WTC11 (cell line): Measurements from ENCODE around the gene MTMR8. TPM values are rescaled to one million over a fixed set of nuclear protein-coding genes. Genes with fewer than 3 reads are reported as not detected.

Source experiments
- ATAC-seq: fragments of 200-7000 bp; cut with Tn5 transposase; 2 replicates; pipeline ENCODE4 v1.10.0; 2021; ENCODE audit warnings: mild to moderate bottlenecking, moderate library complexity
- CTCF ChIA-PET: fragments of 300-600 bp; sonication (Branson Sonifier 250); formaldehyde crosslinking; loops from one replicate; lab custom pipeline; 2021; ENCODE audit warnings: antibody characterized with exemption; lab: Charles Lee
- POLR2A ChIA-PET: fragments of 350-600 bp; sonication (Branson Sonifier 250); formaldehyde crosslinking; loops from one replicate; lab custom pipeline; 2021; ENCODE audit warnings: antibody characterized with exemption; lab: Charles Lee
- DNase-seq: peaks from one replicate; pipeline ENCODE4 v3.0.0; 2021; ENCODE audit warnings: low spot score
- H3K27ac Mint-ChIP-seq: 2 replicates; pipeline ENCODE4 v1.8.0; 2021; ENCODE audit warnings: mixed read lengths
- H3K27me3 Mint-ChIP-seq: 2 replicates; pipeline ENCODE4 v1.8.0; 2021; ENCODE audit warnings: low read depth, mild to moderate bottlenecking, moderate library complexity, mixed read lengths
- H3K36me3 Mint-ChIP-seq: 2 replicates; pipeline ENCODE4 v1.8.0; 2021; ENCODE audit warnings: mixed read lengths
- H3K4me1 Mint-ChIP-seq: 2 replicates; pipeline ENCODE4 v1.8.0; 2022; ENCODE audit warnings: mixed read lengths
- H3K4me3 Mint-ChIP-seq: 2 replicates; pipeline ENCODE4 v1.8.0; 2021; ENCODE audit warnings: mild to moderate bottlenecking, moderate library complexity, mixed read lengths
- H3K9me3 Mint-ChIP-seq: 2 replicates; pipeline ENCODE4 v1.8.0; 2021; ENCODE audit warnings: mixed read lengths
- ATF3 ChIP-seq: sonication (generic); formaldehyde crosslinking; conservative IDR thresholded peaks from 2 replicates; pipeline ENCODE4 v1.8.1; 2022; ENCODE audit warnings: mild to moderate bottlenecking, missing genetic modification reagents
- CREB1 ChIP-seq: sonication (generic); formaldehyde crosslinking; IDR thresholded peaks from 2 replicates; pipeline ENCODE4 v1.8.0; 2023; ENCODE audit warnings: mild to moderate bottlenecking, missing genetic modification reagents
- CTCF ChIP-seq: fragments of 200-600 bp; IDR thresholded peaks from 2 replicates; pipeline ENCODE4 v1.8.0; 2022; ENCODE audit warnings: antibody characterized with exemption
- E2F4 ChIP-seq: sonication (generic); formaldehyde crosslinking; IDR thresholded peaks from 2 replicates; pipeline ENCODE4 v1.8.1; 2022; ENCODE audit warnings: low read depth, mild to moderate bottlenecking, moderate library complexity, missing genetic modification reagents, borderline replicate concordance
- ELF4 ChIP-seq: sonication (generic); formaldehyde crosslinking; IDR thresholded peaks from 2 replicates; pipeline ENCODE4 v1.8.1; 2022; ENCODE audit warnings: low read depth, mild to moderate bottlenecking, moderate library complexity, missing genetic modification reagents
- ESRRA ChIP-seq: sonication (generic); formaldehyde crosslinking; IDR thresholded peaks from 2 replicates; pipeline ENCODE4 v1.8.1; 2022; ENCODE audit warnings: mild to moderate bottlenecking, missing genetic modification reagents, borderline replicate concordance
- ETV6 ChIP-seq: sonication (generic); formaldehyde crosslinking; IDR thresholded peaks from 2 replicates; pipeline ENCODE4 v1.8.1; 2022; ENCODE audit warnings: mild to moderate bottlenecking, missing genetic modification reagents
- FOXJ3 ChIP-seq: sonication (generic); formaldehyde crosslinking; IDR thresholded peaks from 2 replicates; pipeline ENCODE4 v1.9.0; 2021; ENCODE audit warnings: missing genetic modification reagents, mild to moderate bottlenecking, borderline replicate concordance
- FOXK1 ChIP-seq: sonication (generic); formaldehyde crosslinking; IDR thresholded peaks from 2 replicates; pipeline ENCODE4 v1.8.0; 2022; ENCODE audit warnings: mild to moderate bottlenecking, moderate library complexity, missing genetic modification reagents
- FOXP1 ChIP-seq: sonication (generic); formaldehyde crosslinking; IDR thresholded peaks from 2 replicates; pipeline ENCODE4 v1.8.0; 2022; ENCODE audit warnings: missing genetic modification reagents, mild to moderate bottlenecking, moderate library complexity, borderline replicate concordance
- GTF2I ChIP-seq: fragments of 250-450 bp; sonication (Bioruptor Pico); conservative IDR thresholded peaks from 2 replicates; pipeline ENCODE4 v1.4.0; 2021; ENCODE audit warnings: mild to moderate bottlenecking
- HMGA2 ChIP-seq: fragments of 250-450 bp; sonication (Bioruptor Pico); IDR thresholded peaks from 2 replicates; pipeline ENCODE4 v1.4.0; 2021; ENCODE audit warnings: mild to moderate bottlenecking, moderate library complexity
- JAZF1 ChIP-seq: fragments of 250-450 bp; sonication (Bioruptor Pico); IDR thresholded peaks from 2 replicates; pipeline ENCODE4 v1.9.0; 2021; ENCODE audit warnings: moderate library complexity, mild to moderate bottlenecking, inconsistent platforms
- MYBL2 ChIP-seq: sonication (generic); formaldehyde crosslinking; IDR thresholded peaks from 2 replicates; pipeline ENCODE4 v1.8.1; 2023; ENCODE audit warnings: mild to moderate bottlenecking, moderate library complexity, missing genetic modification reagents
- PREB ChIP-seq: sonication (generic); formaldehyde crosslinking; IDR thresholded peaks from 2 replicates; pipeline ENCODE4 v1.8.1; 2022; ENCODE audit warnings: mild to moderate bottlenecking, missing genetic modification reagents, moderate library complexity, borderline replicate concordance
- RORB ChIP-seq: fragments of 250-450 bp; sonication (Bioruptor Pico); IDR thresholded peaks from 2 replicates; pipeline ENCODE4 v1.9.0; 2021; ENCODE audit warnings: mild to moderate bottlenecking
- SOX15 ChIP-seq: fragments of 250-450 bp; sonication (Bioruptor Pico); IDR thresholded peaks from 2 replicates; pipeline ENCODE4 v1.9.0; 2021; ENCODE audit warnings: mild to moderate bottlenecking
- TCF7 ChIP-seq: sonication (generic); formaldehyde crosslinking; IDR thresholded peaks from 2 replicates; pipeline ENCODE4 v1.8.0; 2022; ENCODE audit warnings: mild to moderate bottlenecking, low read depth, missing genetic modification reagents, moderate library complexity
- TEAD4 ChIP-seq: sonication (generic); formaldehyde crosslinking; IDR thresholded peaks from 2 replicates; pipeline ENCODE4 v1.8.0; 2022; ENCODE audit warnings: mild to moderate bottlenecking, missing genetic modification reagents
- ZNF121 ChIP-seq: sonication (generic); formaldehyde crosslinking; IDR thresholded peaks from 2 replicates; pipeline ENCODE4 v1.8.0; 2023; ENCODE audit warnings: missing genetic modification reagents
- ZNF396 ChIP-seq: fragments of 250-450 bp; sonication (Bioruptor Pico); IDR thresholded peaks from 2 replicates; pipeline ENCODE4 v1.8.0; 2021; ENCODE audit warnings: mild to moderate bottlenecking, moderate library complexity, borderline replicate concordance
- ZNF416 ChIP-seq: fragments of 250-450 bp; sonication (Bioruptor Pico); IDR thresholded peaks from 2 replicates; pipeline ENCODE4 v1.9.0; 2021; ENCODE audit warnings: mild to moderate bottlenecking, inconsistent platforms
- ZNF423 ChIP-seq: fragments of 250-450 bp; sonication (Bioruptor Pico); IDR thresholded peaks from 2 replicates; pipeline ENCODE4 v2.1.2; 2022; ENCODE audit warnings: mild to moderate bottlenecking, moderate library complexity
- ZNF671 ChIP-seq: fragments of 250-450 bp; sonication (Bioruptor Pico); IDR thresholded peaks from 2 replicates; pipeline ENCODE4 v1.8.0; 2021; ENCODE audit warnings: mild to moderate bottlenecking
- total RNA-seq: library from RNA; stranded (reverse); gene quantifications from 3 replicates; pipeline ENCODE4 v1.2.3, GENCODE V29; 2021
- TF ChIP-seq, protein P1 (sequence below): sonication (generic); formaldehyde crosslinking; IDR thresholded peaks from 2 replicates; pipeline ENCODE4 v1.8.1; 2023; ENCODE audit warnings: mild to moderate bottlenecking, missing genetic modification reagents, borderline replicate concordance
- TF ChIP-seq, protein P2 (sequence below): fragments of 250-450 bp; sonication (Bioruptor Pico); IDR thresholded peaks from 2 replicates; pipeline ENCODE4 v1.9.0; 2021; ENCODE audit warnings: mild to moderate bottlenecking
- TF ChIP-seq, protein P3 (sequence below): sonication (generic); formaldehyde crosslinking; IDR thresholded peaks from 2 replicates; pipeline ENCODE4 v1.8.1; 2023; ENCODE audit warnings: mild to moderate bottlenecking, missing genetic modification reagents, moderate library complexity

The MTMR8 gene
- total RNA-seq, 1 experiment from 2014 or later: 7.1 TPM

DNA sequence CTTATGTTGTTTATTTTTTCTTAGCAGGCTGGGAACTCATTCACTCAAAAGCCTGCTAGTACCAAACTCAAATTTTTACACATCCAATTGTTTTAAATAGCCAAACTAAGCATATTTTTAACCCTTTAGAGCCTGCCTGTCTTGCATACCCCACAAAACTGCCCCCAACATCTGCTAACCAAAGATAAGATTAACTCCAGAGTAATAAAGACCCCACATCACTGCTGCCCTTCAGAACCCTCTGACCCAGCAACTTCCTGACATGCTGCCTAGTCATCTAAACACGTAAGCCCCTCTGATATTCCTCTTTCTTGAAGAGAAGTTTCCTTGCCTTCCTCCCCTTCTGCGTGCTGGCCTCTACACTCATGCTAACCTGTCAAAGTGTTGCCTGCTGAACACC lies 104.1 kb downstream of the MTMR8 start (continued):
- TF ChIP-seq, protein P1, sequence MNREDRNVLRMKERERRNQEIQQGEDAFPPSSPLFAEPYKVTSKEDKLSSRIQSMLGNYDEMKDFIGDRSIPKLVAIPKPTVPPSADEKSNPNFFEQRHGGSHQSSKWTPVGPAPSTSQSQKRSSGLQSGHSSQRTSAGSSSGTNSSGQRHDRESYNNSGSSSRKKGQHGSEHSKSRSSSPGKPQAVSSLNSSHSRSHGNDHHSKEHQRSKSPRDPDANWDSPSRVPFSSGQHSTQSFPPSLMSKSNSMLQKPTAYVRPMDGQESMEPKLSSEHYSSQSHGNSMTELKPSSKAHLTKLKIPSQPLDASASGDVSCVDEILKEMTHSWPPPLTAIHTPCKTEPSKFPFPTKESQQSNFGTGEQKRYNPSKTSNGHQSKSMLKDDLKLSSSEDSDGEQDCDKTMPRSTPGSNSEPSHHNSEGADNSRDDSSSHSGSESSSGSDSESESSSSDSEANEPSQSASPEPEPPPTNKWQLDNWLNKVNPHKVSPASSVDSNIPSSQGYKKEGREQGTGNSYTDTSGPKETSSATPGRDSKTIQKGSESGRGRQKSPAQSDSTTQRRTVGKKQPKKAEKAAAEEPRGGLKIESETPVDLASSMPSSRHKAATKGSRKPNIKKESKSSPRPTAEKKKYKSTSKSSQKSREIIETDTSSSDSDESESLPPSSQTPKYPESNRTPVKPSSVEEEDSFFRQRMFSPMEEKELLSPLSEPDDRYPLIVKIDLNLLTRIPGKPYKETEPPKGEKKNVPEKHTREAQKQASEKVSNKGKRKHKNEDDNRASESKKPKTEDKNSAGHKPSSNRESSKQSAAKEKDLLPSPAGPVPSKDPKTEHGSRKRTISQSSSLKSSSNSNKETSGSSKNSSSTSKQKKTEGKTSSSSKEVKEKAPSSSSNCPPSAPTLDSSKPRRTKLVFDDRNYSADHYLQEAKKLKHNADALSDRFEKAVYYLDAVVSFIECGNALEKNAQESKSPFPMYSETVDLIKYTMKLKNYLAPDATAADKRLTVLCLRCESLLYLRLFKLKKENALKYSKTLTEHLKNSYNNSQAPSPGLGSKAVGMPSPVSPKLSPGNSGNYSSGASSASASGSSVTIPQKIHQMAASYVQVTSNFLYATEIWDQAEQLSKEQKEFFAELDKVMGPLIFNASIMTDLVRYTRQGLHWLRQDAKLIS (CRISPR knock-in tag): no peak
- TF ChIP-seq ESRRA (CRISPR knock-in tag) (no peak), ELF4 (no peak), E2F4 (CRISPR knock-in tag) (no peak), ZNF416 (CRISPR knock-in tag) (no peak), FOXP1 (CRISPR knock-in tag) (no peak), JAZF1 (CRISPR knock-in tag) (no peak), RORB (CRISPR knock-in tag) (no peak)

- no peak for DNase-seq
- Mint-ChIP-seq H3K4me3 (no peak overlapping the region), H3K36me3 (no peaks in the 10 kb centered on the region; the same call in 1 of the 2 replicates), H3K27ac (no peak overlapping the region), H3K27me3 (no peaks in the 10 kb centered on the region), H3K9me3 (no peaks in the 10 kb centered on the region), H3K4me1 (no peaks in the 10 kb centered on the region)
- CTCF ChIA-PET: no interaction called here
- TF ChIP-seq ETV6 (CRISPR knock-in tag) (no peak), MYBL2 (CRISPR knock-in tag) (no peak), CREB1 (no peak), PREB (CRISPR knock-in tag) (no peak), FOXK1 (no peak), SOX15 (CRISPR knock-in tag) (no peak), CTCF (no peak), TEAD4 (no peak), ZNF396 (CRISPR knock-in tag) (no peak), HMGA2 (no peak), ZNF121 (CRISPR knock-in tag) (no peak), ATF3 (CRISPR knock-in tag) (no peak), TCF7 (no peak), GTF2I (CRISPR knock-in tag) (no peak), ZNF671 (CRISPR knock-in tag) (no peak), ZNF423 (CRISPR knock-in tag) (no peak), FOXJ3 (CRISPR knock-in tag) (no peak)
- TF ChIP-seq, protein P2, sequence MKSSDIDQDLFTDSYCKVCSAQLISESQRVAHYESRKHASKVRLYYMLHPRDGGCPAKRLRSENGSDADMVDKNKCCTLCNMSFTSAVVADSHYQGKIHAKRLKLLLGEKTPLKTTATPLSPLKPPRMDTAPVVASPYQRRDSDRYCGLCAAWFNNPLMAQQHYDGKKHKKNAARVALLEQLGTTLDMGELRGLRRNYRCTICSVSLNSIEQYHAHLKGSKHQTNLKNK (CRISPR knock-in tag): no peak
- TF ChIP-seq, protein P3, sequence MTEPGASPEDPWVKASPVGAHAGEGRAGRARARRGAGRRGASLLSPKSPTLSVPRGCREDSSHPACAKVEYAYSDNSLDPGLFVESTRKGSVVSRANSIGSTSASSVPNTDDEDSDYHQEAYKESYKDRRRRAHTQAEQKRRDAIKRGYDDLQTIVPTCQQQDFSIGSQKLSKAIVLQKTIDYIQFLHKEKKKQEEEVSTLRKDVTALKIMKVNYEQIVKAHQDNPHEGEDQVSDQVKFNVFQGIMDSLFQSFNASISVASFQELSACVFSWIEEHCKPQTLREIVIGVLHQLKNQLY (CRISPR knock-in tag): no peak
- ATAC-seq: no peak
- POLR2A ChIA-PET: no interaction called here
Measured at GRCh38 chrX:64265265-64265664, 130.0 kb downstream of the MTMR8 start.
